Measurements from ENCODE around the gene DGKG. TPM values are rescaled to one million over a fixed set of nuclear protein-coding genes. Genes with fewer than 3 reads are reported as not detected.

The DGKG gene
- total RNA-seq, 3 donors from 2014 or later (not counting 1 experiment from before 2014, with no cell fraction given), result 0.25 to 1.6 (median 0.63) TPM

DNA sequence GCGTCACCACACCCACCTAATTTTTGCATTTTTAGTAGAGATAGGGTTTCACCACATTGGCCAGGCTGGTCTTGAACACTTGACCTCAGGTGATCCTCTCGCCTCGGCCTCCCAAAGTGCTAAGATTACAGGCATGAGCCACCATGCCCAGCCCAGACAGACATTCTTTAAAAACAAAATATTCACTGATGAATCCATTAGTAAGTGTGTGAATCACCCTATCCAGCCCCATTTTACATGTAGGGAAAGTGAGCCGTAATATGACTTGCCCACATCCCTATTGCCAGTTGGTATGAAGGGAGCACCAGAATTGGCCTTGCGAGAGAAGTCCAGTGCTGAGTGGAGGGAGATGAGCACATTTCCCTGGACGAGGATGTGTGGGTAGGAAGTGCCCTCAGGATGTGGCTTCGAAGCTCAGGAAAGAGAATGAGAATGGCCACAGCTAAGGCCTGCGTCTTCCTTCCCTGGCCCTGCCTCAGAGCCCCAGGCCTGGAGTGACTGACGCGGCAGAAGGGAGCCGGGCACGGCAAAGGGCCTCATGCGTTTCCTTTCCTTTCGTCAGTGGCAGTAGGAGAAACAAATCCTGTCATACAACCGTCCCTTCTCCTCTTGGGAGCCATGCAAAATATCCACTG lies 224.9 kb downstream of the DGKG start:
- no peak overlapping the region for H3K27ac Mint-ChIP-seq
- ATAC-seq (no peak), DNase-seq (no peak)
- H3K4me1 Mint-ChIP-seq, result peaks cover 4 to 9% of the 10 kb centered on the region in 2 donors
- peaks cover 10 to 17% of the 10 kb centered on the region in 2 donors for H3K27me3 Mint-ChIP-seq (ENCODE audit: low read depth in 2 of 2)
- H3K36me3 Mint-ChIP-seq, result no peaks in the 10 kb centered on the region
- TF ChIP-seq, protein P1, sequence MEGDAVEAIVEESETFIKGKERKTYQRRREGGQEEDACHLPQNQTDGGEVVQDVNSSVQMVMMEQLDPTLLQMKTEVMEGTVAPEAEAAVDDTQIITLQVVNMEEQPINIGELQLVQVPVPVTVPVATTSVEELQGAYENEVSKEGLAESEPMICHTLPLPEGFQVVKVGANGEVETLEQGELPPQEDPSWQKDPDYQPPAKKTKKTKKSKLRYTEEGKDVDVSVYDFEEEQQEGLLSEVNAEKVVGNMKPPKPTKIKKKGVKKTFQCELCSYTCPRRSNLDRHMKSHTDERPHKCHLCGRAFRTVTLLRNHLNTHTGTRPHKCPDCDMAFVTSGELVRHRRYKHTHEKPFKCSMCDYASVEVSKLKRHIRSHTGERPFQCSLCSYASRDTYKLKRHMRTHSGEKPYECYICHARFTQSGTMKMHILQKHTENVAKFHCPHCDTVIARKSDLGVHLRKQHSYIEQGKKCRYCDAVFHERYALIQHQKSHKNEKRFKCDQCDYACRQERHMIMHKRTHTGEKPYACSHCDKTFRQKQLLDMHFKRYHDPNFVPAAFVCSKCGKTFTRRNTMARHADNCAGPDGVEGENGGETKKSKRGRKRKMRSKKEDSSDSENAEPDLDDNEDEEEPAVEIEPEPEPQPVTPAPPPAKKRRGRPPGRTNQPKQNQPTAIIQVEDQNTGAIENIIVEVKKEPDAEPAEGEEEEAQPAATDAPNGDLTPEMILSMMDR (IDR thresholded peaks at IDR 0.05), result no peak
- no peaks in the 10 kb centered on the region for H3K4me1 ChIP-seq (ENCODE audit: control insufficient read depth, insufficient read depth, low read length)
- H3K4me3 Mint-ChIP-seq, result no peak overlapping the region
- no peaks in the 10 kb centered on the region for H3K27me3 ChIP-seq (ENCODE audit: control insufficient read depth, insufficient read depth, low read length)
- WGBS (ENCODE audit: insufficient coverage), result 83% methylated on average over 15 of the region's 15 CpGs
- no peaks in the 10 kb centered on the region for H3K36me3 ChIP-seq (ENCODE audit: control insufficient read depth, insufficient read depth, low read length)
- H3K4me3 ChIP-seq (ENCODE audit: low read length), result no peak overlapping the region
- no peaks in the 10 kb centered on the region for H3K9me3 Mint-ChIP-seq
- no peak overlapping the region for H3K27ac ChIP-seq (ENCODE audit: low read length)
- no peaks in the 10 kb centered on the region for H3K9me3 ChIP-seq (ENCODE audit: control insufficient read depth, insufficient read depth, low read length)
- intact Hi-C loops (cut with micrococcal nuclease), result no loop called here

DNA sequence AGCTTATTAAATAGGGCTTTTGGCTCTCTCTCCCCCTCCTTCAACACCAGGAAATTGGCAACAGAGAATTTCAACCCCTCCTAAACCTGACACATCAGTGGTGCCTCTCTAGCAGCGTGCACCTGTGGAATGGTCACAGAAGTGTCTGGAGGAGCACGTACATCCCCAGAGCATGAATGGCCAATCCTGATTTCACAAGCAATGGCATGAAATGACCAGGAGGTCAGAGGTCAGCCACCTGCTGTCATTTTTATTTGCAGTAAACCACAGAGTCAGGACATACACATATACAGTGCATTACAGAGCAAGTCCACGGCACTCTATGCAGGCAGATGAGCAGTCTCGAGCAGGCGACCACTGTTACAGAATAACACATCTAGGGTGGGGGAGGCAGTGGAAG lies 228.1 kb downstream of the DGKG start:
- Mint-ChIP-seq H3K4me1 (peaks cover 13 to 18% of the 10 kb centered on the region in 2 donors), H3K27ac (no peak overlapping the region), H3K27me3 (ENCODE audit: low read depth in 2 of 2) (peaks cover 12 to 31% of the 10 kb centered on the region in 2 donors), H3K4me3 (no peak overlapping the region), H3K9me3 (no peaks in the 10 kb centered on the region), H3K36me3 (no peaks in the 10 kb centered on the region)
- H3K4me1 ChIP-seq (ENCODE audit: control insufficient read depth, insufficient read depth, low read length), result no peaks in the 10 kb centered on the region
- TF ChIP-seq, protein P1 (IDR thresholded peaks at IDR 0.05), result no peak
- ATAC-seq (no peak), DNase-seq (no peak)
- H3K27me3 ChIP-seq (ENCODE audit: control insufficient read depth, insufficient read depth, low read length), result no peaks in the 10 kb centered on the region
- H3K4me3 ChIP-seq (ENCODE audit: low read length), result no peak overlapping the region
- H3K9me3 ChIP-seq (ENCODE audit: control insufficient read depth, insufficient read depth, low read length), result no peaks in the 10 kb centered on the region
- intact Hi-C loops (cut with micrococcal nuclease), result no loop called here
- no peak overlapping the region for H3K27ac ChIP-seq (ENCODE audit: low read length)
- 91% methylated on average over 5 of the region's 5 CpGs for WGBS (ENCODE audit: insufficient coverage)
- no peaks in the 10 kb centered on the region for H3K36me3 ChIP-seq (ENCODE audit: control insufficient read depth, insufficient read depth, low read length)

DNA sequence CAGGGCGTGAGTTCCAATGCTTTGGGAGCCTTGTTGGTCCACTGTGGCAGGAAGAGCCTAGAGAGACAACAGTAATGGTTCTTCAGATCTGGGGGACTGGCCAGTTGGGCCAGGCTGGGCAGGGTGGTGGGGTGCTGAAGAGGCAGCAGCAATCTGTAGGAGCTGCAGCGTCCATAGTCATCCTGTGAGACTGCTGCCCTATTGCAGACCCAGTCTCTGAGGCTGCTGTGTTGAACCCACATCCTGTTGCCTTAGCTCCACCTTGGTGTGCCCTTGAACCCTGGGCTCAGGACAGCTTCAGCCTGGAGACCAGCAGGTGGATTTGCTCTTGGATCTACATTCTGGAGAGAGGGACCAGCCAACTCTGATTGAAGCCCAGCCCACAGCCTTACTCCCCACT lies 229.5 kb downstream of the DGKG start:
- no peak overlapping the region for H3K27ac ChIP-seq (ENCODE audit: low read length)
- H3K4me3 ChIP-seq (ENCODE audit: low read length), result no peak overlapping the region
- Mint-ChIP-seq H3K4me1 (peaks cover 13 to 18% of the 10 kb centered on the region in 2 donors), H3K27ac (no peak overlapping the region), H3K27me3 (ENCODE audit: low read depth in 2 of 2) (peaks cover 12 to 24% of the 10 kb centered on the region in 2 donors), H3K4me3 (no peak overlapping the region), H3K36me3 (no peaks in the 10 kb centered on the region), H3K9me3 (no peaks in the 10 kb centered on the region)
- no peaks in the 10 kb centered on the region for H3K4me1 ChIP-seq (ENCODE audit: control insufficient read depth, insufficient read depth, low read length)
- TF ChIP-seq, protein P1 (IDR thresholded peaks at IDR 0.05), result no peak
- H3K9me3 ChIP-seq (ENCODE audit: control insufficient read depth, insufficient read depth, low read length), result no peaks in the 10 kb centered on the region
- no peak for DNase-seq
- H3K36me3 ChIP-seq (ENCODE audit: control insufficient read depth, insufficient read depth, low read length), result no peaks in the 10 kb centered on the region
- no peaks in the 10 kb centered on the region for H3K27me3 ChIP-seq (ENCODE audit: control insufficient read depth, insufficient read depth, low read length)
- intact Hi-C loops (cut with micrococcal nuclease), result no loop called here
- 63% methylated on average over 2 of the region's 2 CpGs for WGBS (ENCODE audit: insufficient coverage)
- ATAC-seq, result peak in 1 of 3 donors; percentile 48

DNA sequence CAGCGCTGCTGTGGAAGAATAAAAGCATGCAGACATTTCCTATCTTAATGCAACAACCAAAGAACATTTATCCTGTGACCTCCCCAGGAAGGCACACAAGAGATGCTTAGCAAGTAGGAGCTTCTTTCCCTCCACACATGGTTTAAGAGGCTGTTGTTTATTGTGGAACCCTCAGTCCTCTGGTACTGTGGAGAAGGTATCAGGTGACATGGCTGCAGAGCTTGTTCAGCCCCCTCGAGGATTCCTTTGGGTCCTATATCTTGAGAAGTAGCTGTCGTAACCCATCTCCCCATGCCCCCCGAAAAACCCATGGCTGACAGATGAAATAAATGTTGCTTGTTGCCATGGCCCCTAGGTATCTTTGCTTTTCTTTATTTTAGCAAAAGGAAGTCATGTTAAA lies 232.8 kb downstream of the DGKG start:
- Histone ChIP-seq H3K27ac (ENCODE audit: low read length) (no peak overlapping the region), H3K9me3 (ENCODE audit: control insufficient read depth, insufficient read depth, low read length) (no peaks in the 10 kb centered on the region), H3K4me3 (ENCODE audit: low read length) (no peak overlapping the region), H3K36me3 (ENCODE audit: control insufficient read depth, insufficient read depth, low read length) (no peaks in the 10 kb centered on the region), H3K27me3 (ENCODE audit: control insufficient read depth, insufficient read depth, low read length) (no peaks in the 10 kb centered on the region), H3K4me1 (ENCODE audit: control insufficient read depth, insufficient read depth, low read length) (no peaks in the 10 kb centered on the region)
- H3K36me3 Mint-ChIP-seq, result no peaks in the 10 kb centered on the region
- H3K9me3 Mint-ChIP-seq, result peaks cover 0 to 6% of the 10 kb centered on the region in 2 donors
- DNase-seq (no peak), ATAC-seq (no peak)
- WGBS (ENCODE audit: insufficient coverage), result 89% methylated on average over 3 of the region's 4 CpGs
- H3K4me1 Mint-ChIP-seq, result peaks cover 21 to 24% of the 10 kb centered on the region in 2 donors
- H3K27ac Mint-ChIP-seq, result no peak overlapping the region
- intact Hi-C loops (cut with micrococcal nuclease), result no loop called here
- H3K27me3 Mint-ChIP-seq (ENCODE audit: low read depth in 2 of 2), result peaks cover 7 to 26% of the 10 kb centered on the region in 2 donors
- TF ChIP-seq, protein P1 (IDR thresholded peaks at IDR 0.05), result no peak
- no peak overlapping the region for H3K4me3 Mint-ChIP-seq
